ENCODE data around the gene OR51B6.

DNA sequence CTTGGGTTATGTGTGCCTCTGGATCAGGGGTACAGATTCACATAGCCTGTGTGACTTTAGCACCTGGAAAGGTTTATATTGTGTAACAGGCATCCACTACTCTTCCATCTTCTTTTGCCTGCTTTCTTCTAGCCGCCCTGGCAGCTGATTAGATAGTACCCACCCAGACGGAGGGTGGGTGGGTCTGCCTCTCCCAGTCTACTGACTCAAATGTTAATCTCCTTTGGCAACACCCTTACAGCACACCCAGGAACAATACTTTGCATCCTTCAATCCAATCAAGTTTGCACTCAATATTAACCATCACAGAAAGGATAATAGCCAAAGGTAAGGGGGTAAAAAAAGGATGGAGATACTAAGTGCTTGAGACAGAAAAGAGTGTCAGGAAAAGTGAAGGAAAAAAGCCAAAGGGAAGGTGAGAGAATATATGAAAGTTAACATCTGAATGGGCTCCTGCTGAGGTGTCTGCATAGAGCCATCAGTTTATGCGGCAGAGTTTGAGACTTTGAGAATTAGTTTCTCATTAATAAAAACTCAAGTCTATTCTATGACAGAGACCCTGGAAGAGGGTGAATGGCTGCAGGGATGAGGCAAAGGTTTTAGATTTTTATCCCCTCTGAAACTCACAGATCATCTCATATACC is 2.6 kb upstream of the OR51B6 start:
- no peak for TF ChIP-seq POLR2A (IDR thresholded peaks at IDR 0.05)
- TF ChIP-seq EP300 (IDR thresholded peaks at IDR 0.05), result no peak
- TF ChIP-seq, protein P1, sequence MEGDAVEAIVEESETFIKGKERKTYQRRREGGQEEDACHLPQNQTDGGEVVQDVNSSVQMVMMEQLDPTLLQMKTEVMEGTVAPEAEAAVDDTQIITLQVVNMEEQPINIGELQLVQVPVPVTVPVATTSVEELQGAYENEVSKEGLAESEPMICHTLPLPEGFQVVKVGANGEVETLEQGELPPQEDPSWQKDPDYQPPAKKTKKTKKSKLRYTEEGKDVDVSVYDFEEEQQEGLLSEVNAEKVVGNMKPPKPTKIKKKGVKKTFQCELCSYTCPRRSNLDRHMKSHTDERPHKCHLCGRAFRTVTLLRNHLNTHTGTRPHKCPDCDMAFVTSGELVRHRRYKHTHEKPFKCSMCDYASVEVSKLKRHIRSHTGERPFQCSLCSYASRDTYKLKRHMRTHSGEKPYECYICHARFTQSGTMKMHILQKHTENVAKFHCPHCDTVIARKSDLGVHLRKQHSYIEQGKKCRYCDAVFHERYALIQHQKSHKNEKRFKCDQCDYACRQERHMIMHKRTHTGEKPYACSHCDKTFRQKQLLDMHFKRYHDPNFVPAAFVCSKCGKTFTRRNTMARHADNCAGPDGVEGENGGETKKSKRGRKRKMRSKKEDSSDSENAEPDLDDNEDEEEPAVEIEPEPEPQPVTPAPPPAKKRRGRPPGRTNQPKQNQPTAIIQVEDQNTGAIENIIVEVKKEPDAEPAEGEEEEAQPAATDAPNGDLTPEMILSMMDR (IDR thresholded peaks at IDR 0.05), result no peak
